Dedifferentiated amniotic fluid mesenchymal stem cell (primary cell): ENCODE results near the gene SAMD14.

ENCODE experiments used
- DNase-seq: peaks from one replicate; pipeline ENCODE4 v3.0.0-alpha.2; 2016; ENCODE audit errors: extremely low spot score

SAMD14 gene

DNA sequence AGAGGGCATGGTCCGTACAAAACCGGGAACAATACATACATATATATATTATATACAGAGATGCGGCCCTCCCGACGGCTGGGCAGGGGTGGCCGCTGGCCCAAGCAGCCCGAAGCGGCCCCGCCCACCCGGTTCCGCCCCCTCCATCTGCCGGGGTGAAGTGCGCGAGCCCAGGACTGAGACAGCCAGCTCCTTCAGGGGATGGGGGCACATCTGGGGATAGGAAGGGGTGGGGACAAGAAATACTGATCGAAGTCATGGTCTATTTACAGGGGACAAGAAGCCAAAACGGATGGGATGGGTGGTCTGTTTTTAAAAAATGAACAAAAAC lies 3.8 kb upstream of the SAMD14 start:
- no peak for DNase-seq

DNA sequence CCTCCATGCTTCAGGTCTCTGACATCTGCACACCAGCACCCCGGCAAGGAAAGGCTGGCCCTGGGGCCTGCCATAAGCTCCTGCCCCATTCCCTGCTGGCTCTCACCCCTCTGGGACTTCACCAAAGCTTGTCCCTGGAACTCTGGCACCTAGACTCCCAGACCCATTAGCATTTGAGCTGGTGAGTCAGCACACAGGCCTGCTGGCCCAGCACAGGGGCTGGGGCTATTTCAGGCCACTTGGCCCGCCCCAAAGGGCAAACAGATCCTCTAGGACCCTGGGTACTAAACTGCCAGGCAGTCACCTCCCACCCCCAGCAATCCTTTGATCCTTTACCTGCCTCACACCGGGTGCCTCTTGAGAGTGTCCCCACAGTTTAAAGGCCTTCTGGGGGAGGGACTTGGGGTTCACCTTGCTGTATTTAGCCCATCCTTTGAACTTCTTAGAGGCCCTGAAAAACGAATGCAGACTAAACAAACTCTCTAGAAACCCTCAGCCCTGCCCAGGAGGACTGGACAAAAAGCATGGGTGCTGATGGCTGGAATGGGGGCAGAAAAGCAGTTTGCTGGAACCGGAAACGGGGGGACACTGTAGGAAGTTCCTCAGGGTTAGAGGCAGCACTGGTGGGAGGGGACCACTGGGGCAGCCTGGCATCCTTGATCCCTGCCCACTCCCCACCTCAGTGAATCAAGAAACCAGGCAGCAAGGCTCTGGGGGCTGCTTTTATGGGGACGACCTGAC lies 3.2 kb upstream of the SAMD14 start:
- no peak for DNase-seq

DNA sequence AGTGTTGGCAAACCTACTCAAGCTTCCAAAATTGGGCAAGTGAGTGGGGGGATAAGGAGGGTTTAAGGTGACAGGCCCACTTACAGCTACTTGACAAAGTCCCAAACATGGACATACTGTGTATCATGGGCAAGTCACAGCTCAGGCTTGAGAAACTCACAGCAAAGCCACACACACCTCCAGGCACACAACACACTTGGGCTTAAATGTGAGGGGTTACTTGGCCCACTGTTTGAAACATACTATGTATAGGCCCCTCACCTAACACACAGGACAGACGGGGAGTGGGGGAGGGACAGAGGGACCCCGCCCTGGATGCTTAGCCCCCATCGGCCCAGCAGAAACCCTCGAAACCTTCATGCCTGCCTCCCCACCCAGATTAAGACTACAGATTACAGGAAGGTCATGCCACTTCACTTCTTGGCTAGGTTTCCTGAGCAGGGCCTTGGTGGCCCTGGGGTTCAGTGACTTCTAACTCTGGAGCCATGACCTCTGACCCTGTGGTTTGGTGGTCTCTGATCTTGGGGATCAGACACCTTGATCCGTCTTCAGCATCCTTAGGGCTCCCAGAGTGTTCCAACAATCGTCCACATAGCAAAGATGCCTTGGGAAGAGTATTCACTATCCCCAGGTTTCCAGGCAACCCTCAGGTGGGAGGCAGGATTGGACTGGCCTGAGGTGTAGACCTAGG lies 2.3 kb upstream of the SAMD14 start:
- no peak for DNase-seq

DNA sequence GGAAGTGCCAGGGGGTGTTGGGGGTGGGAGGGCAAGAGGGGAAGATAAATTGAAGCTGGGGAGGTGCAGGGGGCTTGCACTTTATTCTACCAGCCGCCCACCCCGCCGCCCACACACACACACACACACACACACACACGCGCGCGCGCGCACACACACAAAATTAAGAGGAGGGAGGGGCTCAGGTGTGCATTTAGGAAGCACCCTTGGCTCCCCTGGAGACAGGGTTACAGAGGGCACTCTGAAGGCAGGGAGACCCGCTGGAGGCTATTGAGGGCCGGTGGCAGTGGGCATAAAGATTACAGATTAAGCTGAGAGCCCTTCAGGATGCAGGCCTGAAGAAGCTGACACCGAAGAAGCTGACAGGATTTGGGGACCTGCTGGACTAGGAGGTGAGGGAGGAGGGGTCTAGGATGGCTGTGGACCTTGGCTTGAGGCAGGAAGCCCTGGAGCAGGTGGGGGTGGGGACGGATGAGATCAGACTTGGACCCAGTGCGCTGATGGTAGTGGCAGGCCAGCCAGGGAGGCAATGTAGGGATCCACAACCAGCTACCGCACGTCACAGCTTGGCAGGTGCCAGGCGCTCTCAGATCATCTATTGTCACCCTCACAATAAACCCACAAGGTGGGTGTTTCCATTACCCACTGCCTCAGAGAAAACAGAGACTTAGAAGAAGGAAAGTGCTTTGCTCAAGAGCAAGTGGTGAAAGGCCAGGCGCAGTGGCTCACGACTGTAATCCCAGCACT lies 772 bp upstream of the SAMD14 start:
- no peak for DNase-seq

DNA sequence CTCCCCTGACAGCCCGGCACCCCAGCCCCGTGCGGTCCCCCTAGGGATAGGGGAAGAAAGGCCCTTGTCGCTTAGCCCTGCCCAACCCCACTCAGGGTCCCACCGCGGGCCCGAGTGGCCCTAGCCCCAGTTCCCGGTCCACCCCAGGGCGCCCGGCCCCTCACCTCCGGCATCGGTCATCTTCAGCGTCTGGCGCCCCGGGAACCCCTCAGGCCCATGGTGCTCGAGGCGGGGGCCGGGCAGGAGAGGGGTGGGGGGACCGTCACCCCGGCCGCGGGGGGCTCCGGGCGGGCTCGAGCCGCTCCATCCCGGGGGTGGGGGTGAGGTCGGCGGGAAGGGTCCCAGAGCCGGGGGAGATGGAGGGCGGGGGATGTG lies 620 bp downstream of the SAMD14 start:
- no peak for DNase-seq

DNA sequence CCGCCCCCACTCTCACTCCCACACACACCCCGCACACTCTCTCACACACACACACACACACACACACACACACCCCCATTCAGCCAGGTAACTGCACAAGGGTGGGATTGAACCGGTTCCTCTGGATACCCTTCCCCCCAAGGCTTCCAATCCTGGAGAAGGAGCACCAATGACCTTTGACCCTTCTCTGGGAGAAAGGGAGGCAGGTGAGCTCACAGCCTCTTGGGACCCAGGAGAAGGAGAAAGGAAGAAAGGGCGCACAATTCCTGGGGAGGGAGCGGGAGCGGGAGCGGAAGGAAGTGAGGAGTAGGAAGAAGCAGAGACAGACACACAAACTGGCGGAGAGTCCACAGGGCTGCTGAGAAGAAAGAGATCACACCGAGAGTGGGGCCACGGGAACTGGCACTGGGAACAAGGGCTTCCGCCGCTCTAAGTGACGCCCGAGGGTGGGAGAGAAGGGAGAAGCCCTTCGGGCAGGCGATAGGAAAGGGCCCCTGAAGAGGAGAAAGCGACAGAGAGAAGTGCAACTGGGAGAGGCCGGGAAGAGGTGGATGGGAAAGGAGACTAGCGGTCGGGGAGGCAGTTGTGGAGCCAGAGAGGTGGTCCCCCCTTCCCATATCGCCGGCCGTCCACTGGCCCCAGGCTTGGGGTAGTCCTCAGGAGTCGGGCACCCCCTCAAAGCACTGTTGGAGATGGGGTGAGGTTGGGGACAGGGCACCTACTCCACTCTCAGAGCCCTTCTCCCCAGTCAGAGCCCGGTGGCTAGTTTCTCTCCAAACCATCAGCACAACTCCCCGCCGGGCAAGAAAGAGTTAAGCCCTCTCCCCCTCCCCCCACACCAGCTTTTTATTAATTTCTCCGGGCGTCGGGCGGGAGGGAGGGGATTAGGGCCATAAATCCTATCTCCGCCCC lies 1.3 kb downstream of the SAMD14 start:
- no peak for DNase-seq

DNA sequence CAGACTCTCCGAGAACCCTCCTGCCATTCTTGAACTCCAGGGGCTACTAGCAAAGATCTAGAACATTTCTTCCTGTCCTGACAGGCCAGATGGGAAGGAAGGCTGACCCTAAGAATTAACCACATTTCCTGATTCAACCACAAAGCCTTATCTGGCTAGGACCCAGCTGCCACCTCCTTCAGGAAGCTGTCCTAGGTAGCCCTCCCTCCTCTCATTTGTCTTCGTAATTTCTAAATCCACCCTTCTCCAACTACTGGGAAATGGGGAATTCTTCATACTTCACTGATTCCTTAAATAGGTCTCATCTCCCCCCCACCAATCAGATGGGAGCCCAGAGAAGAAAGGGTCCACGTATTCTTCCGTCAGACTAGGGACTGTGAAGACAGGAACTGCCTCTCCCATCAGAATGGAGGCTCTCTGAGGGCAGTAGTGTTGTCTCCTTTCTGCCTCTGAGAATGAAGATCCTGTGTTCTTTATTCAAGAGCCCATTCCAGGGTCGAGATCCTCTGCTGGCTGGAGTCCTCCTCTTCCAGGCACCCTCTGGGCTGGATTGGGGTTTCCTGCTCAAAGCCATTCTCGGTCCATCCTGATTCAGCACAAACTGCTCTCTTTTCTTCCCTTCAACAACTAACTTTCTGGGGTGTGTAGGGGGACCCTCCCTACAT lies 2.1 kb downstream of the SAMD14 start:
- no peak for DNase-seq

DNA sequence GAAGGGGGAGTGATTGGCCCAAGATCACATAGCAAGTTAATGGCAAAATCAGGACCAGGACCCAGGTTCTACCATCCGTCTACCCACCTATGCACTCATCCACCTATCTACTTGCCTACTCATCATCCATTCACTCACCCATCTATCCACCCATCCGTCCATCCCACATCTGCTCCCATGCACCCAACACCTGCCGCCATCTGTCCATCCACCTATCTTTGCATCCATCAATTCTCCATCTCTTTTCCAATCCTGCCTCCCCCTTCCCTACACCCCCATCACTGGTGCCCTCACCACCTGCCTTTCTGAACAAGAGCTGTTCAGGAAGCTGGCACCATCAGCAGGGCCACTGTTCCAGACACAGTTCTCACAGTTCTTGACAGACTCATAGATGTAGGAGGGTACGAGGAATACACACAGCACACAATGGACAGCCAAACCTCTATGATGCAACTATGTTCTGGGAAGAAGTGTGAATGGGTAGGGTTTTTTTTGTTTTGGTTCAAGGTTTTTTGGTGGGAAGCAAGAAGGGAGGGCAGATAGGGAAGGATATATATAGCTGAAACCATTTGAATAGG lies 4.5 kb downstream of the SAMD14 start:
- no peak for DNase-seq

DNA sequence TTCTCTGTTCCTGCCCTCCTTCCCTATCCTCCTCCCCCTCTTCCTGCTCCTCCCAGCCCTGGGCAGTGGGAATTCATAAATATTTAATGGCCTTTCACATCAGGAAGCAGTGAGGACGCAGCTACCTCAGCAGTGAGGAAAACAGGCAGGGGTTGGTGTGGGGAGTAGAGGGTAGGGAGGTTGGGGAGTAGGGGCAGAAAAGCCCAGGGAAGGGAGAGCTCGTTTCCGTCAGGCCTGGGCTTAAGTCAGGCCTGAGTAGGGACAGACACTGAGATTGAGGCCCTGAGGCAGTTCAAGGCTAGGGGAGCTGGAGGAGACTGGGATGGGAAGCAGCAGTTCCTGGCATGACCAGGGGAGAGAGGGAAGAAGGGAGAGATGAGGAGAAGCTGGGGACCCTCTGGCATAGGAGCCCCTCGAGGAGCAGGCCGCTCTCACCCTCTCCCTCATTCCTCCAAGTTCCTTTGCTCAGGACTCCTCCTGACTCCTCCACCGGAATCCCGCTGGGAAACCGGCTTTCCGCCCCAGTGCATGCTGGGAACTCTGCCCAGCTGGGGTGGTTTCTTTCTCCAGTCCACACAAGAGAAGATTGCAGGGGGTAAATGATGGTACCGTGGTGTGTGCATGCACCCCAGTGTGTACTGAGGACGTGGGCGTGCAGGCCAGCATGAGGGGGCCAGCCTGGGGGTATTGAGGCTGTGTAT lies 6.2 kb downstream of the SAMD14 start:
- no peak for DNase-seq

DNA sequence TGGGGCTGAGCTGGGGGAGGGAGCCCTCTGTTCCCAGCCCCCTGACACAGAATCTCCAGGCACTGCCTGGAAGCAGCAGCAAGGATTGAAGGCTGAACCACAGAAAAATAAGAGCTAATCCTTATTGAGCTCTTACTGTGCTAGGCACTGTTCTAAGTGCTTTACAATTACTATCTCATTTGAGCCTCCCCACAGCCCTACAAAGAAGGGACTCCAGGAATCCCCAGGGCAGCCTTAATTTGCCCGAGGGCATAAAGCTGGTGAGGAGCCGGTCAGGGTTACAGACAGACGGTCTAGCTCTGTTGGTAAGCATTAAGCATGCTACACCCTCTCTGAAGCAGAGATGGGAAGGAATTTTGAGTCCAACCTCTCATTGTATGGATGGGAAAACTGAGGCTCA lies 7.0 kb downstream of the SAMD14 start:
- no peak for DNase-seq

DNA sequence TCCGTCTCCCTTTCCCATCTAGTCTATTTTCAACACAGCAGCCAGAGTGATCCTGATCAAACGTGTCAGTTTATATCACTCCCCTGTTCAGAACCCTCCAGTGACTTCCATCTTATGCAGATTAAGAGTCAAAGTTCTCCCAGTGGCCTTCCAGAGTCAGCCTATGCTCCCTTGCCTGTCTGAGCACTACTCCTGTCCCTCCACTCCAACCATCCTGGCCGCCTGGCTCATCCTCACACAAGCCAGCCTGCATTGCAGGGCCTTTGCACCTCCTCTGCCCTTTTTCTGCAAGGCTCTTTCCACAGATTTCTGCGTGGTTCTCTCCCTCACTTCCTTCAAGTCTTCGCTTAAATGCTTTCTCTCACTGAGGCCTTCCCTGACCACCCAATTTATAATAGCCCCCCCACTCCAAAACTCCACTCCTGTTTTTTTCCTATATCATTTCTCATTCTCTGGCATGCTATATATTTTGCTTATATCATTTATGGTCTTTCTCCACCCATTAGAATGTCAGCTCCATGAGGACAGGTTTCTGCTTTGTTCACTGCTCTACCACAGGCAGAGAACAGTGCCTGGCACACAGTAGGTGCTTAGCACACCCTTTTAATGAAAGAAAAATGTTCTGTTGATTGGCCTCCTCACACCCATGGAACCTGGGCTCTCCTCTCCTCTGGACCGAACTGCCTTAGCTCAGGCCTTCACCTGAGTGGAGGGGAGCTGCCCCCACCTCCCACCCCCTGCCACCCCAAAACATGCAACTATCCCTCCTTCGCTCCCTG lies 9.3 kb downstream of the SAMD14 start:
- DNase-seq, result no peak

DNA sequence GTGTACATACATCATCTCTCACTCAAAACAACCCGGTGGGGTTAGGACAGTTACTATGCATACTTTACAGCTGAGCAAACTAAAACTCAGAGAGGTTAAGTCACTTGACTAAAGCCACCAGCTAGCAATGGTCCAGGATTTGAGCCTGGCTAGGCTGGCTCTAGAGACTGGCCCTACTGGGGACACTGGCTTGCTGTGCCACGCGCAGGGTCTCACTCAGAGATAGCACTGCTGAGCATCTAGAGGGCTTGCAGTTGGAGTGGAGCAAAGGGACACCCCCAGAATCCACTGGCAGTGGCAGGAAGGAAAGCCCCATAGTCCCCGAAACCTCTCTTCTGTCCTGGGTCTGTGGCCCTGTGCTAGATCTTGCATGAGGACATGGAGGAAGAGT lies 11.1 kb downstream of the SAMD14 start:
- DNase-seq, result no peak

DNA sequence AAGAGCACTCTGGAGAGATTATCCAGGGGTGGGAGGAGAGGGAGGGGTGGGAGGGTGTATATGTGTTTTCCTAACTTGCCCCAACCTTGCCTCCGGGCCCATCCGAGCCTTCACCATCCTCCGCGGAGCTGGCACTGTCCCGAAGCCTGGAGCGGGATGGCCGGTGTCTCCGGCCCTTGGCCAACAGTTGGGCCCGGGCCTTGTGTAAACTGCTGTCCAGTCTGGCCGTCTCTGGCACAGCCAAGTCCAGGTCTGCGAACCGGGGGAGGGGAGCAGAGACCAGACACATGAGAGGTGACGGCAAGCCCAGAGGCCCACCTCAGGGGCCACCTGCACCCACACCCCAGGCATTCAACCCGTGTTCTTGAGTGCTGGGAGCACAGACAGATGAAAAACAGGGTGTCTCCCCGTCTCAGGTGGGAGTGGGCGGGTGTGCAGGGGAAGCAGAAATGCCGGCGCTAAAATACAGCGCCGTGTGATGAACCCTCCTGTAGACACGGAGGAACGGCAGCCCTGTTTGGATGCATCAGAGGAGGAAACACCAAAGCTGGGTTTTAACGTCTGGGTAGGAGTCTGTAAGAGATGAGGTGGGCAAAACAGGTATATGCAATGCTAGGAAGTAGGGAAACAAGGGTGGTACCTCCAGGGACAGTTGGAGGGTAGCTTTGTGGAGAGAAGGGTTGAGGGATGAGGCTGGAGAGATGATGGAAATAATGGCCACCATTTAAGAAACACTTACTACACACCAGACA lies 11.7 kb downstream of the SAMD14 start:
- DNase-seq, result no peak

DNA sequence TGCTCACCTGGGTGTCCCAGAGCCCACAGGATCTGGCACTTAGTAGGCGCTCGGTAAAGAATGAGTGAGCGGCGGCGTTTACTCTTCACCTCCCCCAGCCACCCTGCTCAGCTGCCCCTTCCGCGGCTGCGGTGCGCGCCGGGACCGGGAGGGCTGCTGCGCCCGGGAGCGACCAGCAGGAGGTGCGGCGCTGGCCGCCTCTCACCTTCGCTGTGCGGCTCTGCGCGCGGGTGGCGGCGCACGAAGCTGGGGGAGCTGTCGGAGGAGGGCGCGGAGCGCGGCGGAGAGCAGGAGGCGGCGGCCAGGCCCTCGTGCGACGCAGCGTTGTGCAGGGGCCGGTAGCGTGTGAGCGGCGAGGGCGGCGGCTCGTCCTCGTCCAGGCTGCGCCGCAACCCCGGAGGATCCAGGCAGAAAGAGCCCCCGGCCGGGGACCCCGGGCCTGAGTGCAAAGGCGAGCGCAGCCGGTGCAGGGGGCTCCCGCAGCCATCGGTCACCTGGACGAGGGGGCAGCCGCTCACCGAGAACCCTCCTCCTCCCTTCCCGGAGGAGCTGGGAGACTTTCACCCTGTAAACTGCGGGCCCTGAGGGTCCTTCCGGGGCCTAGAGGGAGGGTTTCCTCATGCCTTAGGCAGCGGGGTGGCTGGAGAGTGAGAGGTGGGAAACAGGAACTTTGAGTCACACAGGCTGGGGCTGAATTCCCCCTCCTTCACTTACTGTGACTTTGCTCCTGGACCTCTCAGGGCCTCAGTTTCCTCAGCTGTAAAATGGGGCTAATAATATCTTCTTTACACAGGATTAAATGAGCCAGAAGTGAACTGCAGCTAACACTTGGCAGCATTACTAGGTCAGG lies 12.5 kb downstream of the SAMD14 start:
- DNase-seq, result no peak

DNA sequence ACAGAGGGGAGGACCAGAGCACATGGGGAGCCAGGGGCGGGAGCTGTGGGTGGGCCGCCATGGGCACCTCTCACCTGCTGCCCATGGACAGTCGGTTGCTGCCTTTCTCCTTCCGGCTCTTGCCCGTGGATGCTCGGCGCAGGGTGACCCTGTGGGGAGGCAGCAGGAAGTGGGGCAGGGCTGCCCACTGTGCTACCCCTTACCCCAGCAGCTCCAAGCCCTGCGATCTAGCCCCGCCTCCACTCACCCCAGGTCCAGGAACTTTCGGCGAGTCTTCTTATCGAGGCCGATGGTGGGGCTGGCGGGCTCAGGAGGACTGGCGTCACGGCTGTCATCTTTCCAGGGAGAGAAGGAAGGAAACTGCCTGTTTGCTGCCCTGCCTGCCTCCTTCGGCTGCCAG lies 14.2 kb downstream of the SAMD14 start:
- no peak for DNase-seq

DNA sequence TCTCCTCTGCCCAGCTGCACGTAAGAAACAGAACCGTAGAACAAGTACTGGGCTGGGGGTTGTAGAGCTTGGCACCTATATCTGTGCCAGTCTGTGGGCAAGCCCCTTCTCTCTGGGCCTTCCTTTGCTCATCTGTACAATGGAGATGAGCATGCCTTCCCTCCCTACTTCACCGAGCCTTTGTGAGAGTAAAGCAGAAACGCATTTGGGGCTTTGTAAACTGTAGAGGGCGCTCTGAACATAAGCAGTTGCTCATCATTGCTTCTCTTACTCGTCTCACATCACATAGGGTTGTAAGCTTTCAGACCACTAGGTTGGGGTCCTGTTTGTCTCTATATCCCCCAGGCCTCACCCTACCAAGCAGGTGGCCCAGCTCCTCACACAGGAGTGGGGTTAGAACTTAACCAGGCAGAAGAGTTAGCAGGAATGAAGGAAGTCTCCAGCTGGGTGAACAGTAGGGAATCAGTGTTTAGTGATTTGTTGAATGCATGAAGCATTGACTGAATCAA lies 15.1 kb downstream of the SAMD14 start:
- peak; percentile 60 for DNase-seq

DNA sequence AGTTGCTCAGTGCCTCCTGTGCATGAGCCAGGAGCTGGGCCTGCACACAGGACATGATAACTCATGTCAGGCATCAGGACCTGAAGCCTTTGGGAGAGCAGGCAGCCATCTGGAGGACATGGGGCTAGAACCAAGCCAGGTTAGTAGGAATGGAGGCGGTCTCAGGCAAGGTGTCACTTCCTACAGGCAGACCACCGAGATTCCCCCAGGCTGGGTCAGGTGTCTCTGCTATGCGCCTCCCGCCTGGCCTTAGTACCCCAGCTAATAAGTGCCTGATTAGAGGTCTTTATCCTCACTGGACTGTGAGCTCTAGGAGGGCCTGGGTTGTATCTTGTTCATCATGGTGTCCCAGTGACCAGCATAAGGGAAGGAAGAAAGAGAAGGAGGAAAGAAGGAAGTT lies 15.6 kb downstream of the SAMD14 start:
- no peak for DNase-seq
